ENCODE results near the gene THAP8.
"Not testable (repeated sequence)": the region's sequence is repeated elsewhere in the genome, so short reads cannot be mapped to it uniquely, and the experiment has no call there.

Gene THAP8

DNA sequence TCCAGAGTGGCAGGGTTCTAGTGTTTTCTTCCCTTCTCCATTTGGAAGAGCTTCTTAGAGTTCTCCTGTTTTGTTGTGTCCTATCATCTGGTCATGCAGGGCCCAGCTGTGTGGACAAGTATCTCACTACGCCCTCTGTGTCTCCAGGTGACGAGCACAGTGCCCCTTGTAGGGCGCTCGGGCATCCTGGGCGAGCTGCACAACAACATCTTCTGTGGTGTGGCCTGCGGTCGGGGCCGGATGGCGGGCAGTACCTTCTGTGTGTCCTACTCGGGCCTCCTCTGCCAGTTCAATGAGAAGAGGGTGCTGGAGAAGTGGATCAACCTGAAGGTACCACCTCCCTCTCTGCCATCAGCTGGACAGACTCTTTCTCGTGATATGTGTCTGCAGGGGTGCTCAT lies 13.6 kb upstream of the THAP8 start:
- DNase-seq = no peak

DNA sequence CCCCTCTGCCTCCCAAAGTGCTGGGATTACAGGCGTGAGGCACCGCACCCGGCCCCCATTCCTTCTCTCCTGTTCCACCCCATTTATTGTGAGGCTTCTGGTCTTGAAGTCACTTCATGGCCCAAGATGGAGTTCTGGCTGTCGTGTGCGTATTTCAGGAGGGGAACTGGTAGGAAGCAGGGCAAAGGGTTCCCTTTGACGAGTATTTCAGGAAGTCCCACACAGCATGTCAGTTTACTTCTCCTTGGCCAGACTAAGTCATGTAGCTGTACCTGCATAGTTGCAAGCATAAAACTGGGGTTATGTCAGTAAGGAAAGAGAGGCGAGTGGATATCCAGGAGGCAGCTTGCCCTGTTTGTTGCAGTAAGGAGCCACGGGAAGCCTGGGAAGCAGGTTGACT lies 10.7 kb upstream of the THAP8 start:
- peak; percentile 25 to 66 (median 61) for DNase-seq

DNA sequence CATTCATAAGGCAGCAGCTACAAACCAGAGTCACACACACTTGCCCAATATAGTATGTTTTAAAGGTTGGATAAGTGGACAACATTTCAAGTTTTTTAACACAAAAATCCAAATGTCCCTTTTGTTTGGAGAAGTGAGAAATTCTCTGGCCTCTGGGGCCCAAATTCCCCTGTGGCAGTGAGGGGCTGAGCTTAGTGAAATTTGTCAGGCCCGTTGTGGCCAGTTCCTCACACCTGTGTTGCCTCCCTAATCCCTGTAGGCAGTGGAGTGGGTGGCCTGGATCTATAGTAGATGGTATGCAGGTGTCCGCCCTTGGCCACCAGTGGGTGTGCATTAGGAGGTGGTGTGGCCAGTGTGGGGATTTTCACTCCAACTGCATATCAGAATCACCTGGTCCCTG lies 7.3 kb upstream of the THAP8 start:
- DNase-seq = no peak

DNA sequence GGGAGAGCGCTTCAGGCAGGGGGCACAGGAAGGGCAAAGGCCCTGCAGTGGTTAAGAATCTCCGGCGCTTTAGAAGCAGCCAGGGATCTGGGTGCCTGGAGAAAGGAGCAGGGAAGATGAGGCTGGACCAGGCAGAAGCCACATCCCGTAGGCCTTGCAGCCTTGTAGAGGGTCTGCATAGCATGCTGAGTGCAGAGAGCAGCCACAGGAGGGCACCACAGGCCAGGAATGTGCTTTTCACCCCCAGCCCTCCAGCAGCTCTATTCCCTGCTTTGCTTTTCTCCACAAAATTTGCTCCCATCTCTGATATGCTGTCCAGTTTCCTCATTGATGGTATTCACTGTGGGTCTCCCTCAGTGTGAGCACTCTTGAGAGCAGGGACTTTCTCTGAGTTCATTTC lies 6.3 kb upstream of the THAP8 start:
- peak; percentile 31 to 71 (median 51) for DNase-seq

DNA sequence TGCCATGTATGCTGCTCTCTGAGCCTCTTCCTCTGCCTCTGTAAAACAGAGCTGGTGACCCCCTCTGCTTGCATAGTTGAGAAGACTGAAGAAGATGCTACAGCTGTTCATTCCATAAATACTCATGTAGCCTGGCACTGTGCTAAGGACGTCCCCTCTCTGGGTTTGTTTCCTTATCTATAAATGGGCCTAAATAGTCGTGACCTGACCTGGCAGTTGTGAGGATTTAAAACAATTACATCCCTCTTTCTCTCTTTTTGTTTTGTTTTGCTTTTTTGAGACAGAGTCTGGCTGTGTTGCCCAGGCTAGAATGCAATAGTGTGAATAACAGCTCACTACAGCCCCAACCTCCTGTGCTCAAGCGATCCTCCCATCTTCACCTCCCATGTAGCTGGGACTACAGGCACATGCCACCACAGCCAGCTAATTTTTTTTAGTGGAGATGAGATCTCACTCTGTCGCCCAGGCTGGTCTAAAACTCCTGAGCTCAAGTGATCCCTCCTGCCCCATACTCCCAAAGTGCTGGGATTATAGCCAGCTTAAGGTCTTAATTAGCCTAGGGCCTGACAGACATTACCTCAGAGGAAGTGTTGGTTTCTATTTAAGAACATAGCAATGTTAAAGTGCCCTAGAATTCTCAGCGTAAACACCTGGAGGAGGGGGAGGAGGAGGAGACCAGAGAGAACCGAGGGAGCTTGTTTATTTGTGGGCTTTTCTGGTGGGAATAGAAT lies 5.3 kb upstream of the THAP8 start:
- DNase-seq = no peak

DNA sequence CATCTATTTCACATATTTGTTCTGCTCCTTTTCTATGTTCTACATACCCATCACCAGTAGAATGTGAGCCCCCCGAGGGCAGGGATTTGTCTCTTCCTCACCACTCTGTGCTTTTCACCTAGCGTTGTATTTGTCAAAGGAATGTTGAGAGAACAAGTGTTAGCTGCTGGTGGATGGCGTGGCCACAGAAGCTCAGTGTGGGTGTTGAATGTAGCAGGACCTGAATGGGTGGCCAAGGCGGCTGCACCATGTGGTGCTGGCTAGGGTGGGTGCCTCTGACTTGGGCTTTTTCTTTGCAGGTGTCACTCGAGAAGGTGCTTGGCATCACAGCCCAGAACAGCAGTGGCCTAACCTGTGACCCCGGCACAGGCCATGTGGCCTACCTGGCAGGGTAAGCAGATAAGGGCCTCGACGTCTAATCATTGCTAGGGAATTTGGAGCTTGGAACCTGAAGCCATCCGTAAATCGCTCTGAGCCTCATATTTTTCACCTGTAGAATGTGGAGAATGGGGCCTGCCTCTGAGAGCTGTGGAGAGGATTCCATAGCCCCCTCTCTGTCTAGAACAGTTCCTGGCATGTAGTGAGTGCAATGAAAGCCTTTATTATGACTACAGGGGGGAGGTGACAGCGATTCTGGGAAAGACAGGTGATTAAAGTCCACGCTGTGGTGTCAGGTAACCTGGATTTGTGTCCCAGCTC lies 4.5 kb upstream of the THAP8 start:
- no peak for DNase-seq

DNA sequence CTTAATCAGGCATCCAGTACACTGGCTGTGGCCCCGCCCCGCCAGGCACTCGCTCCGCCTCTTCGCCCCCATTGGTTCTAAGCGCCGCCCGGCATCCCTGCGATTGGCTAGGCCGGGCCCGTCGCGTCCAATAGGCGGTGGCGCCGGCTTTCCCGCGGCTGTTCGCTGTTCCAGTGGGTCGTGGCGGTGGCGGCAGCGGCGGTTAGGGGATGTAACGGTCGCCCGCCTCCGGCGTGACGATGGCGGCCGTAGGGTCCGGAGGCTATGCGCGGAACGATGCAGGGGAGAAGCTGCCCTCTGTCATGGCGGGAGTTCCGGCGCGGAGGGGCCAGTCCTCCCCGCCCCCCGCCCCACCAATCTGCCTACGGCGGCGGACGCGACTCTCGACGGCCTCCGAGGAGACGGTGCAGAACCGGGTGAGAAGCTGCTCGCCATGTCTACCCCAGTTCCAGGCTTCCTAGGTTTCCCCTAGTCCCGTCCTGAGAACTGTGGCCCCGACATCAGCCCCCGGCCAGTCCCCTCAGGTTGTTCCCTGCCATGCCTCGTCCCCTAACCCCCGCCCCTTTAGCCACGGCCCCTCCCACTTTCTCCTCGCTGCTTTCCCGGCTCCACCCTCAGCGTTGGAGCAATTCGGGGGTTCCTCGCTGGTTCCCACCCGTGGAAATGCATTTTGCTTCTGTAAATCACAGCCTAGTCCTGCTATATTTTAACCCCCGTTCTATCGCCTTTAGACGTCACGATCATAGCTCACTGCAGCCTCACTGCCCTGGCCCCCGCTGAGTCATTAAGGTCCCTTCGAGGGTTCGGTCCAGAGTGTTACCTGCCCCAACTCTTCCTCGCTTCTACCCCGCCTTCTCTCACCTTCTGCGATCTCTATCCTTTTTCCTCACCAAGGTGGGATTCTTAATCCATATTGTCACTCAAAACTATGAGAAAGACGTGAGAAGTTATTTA lies 925 bp upstream of the THAP8 start, which contains the start of gene WDR62:
WDR62 (plus strand) TSS at position 165 of the 954 bp plus-strand sequence; CDS start at position 240, 75 bp downstream.
- DNase-seq = peak; percentile 97 to 98 (median 98)

DNA sequence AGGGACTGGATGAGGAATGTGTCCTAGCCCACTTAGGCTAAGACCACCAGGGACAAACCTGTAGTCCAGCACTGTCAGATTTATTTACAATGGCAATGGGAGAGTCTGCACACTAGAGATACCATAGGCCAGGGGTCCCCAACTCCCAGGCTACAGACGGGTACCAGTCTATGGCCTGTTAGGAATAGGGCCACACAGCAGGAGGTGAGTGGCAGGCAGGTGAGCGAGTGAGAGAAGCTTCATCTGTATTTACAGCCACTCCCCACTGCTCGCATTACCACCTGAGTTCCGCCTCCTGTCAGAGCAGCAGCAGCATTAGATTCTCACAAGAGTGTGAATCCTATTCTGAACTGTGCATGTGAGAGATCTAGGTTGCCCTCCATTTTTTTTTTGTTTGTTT lies 2.4 kb downstream of the THAP8 start:
- DNase-seq = no peak

DNA sequence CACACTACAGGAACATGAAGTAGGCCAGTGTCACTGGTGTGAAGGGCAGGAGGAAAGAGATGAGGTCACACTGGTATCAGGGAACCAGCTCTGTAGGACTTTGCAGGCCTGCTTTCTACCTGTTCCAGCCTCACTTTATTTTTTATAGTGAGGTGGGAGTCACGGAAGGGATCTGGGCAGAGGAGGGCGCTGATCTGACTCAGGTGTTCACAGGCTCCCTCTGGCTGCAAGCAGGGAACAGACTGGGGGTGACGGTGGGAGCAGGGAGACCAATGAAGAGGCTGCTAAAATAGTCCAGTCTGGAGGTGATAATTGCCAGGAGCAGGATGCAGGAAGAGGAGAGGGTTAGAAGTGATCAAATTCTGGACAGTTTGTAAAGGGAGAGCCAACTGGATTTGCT lies 2.8 kb downstream of the THAP8 start:
- no peak for DNase-seq

DNA sequence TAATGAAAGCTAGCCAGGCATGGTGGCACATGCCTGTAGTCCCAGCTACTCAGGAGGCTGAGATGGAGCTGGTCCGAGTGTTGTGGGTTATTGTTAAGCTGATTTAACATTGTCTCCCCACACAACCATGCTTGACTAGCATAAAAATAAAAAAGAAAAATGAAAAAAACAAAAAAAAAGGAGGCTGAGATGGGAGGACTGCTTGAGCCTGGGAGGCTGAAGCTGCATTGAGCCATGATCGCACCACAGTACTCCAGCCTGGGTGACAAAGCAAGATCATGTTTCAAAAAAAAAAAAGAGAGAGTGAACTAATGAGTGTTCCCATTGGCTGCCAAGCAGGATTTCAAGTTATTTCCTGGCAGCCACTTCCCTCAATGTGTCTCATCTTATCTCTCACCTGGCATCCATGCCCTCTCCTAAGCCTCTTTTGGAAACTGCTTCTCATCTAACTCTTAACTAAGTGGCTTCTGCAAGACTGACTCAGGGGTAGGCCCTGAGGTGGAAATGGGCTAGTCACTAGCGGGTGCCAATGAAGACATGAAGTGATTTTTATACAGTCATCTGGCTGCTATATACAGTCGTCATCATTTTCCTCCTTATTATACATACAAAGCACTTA lies 4.9 kb downstream of the THAP8 start:
- no peak for DNase-seq

DNA sequence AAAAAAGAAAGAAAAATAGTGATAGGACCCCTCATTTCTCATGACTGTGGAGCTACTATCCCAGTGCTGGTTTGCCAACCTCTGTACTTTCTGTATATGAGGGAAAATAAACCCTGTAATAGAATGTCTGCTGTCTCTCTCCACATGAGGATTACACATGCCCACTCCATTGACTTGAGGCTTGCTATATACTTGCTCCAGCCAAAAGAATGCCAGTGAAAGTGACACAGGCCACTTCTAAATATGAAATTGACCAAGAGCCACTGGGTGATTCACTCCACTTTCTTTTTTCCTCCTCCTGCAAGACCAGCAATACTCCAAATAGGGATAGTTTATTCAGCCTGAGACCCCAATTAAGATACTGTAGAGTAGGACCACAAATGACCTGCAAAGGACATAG lies 6.2 kb downstream of the THAP8 start:
- DNase-seq = no peak

DNA sequence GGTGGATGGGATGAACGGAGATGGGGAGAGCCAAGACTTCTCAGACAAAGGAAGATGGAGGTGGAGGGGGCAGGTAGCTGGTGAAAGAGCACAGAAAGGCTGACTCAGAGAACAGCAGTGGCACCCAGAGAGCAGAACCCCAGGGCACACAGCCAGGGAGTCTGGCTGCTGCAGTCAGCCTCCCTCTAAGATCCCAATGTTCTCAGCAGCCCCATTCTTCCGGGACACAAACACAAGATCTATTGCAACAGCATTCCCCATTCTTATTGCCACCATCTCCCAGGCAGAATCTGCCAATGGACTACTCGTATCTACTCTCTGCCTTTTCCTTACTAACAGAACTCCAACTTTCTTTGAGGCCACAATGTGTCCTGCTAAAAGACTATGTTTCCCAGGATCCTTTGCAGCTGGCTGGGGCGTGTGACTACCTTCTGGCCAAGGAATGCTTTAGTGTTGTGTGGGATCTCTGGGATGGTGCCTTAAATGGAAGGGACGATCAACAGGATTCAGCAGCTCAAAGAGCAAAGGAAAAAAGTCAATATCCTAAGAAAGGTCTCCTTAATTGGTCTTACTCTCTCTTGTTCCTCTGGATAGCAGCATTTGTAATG lies 7.5 kb downstream of the THAP8 start:
- DNase-seq = no peak

DNA sequence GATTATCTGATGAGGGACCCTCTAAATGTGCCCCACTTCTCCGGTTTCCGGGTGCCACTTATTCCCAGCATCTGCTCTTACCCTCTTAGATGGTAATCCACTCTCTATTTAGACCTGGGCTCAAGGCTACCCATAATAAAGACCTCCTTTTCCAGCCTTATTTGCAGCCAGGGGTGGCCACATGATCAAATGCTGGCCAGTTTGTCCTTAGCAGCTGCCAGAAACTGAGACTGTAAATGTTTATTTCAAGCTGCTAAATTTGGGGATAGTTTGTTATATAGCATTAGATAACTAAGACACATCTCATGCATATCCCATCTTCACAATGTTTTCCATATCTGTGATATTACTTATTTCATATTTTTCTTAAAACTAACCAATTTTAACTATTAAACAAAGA lies 10.1 kb downstream of the THAP8 start:
- no peak for DNase-seq

DNA sequence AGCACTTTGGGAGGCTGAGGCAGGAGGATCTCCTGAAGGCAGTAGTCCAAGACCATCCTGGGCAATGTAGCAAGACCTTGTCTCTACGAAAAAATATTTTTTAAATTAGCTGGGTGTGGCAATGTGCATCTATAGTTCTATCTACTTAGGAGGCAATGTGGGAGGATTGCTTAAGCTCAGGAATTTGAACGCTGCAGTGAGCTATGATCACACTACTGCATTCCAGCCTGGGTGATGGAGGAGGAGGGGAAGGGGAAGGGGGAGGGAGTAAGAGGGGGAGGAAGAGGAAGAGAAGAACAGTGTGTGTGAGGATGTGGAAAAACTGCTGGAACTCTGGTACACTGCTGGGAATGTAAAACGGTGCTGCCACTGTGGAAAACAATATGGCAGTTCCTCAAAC lies 12.3 kb downstream of the THAP8 start:
- peak; percentile 41 to 76 (median 63) for DNase-seq

DNA sequence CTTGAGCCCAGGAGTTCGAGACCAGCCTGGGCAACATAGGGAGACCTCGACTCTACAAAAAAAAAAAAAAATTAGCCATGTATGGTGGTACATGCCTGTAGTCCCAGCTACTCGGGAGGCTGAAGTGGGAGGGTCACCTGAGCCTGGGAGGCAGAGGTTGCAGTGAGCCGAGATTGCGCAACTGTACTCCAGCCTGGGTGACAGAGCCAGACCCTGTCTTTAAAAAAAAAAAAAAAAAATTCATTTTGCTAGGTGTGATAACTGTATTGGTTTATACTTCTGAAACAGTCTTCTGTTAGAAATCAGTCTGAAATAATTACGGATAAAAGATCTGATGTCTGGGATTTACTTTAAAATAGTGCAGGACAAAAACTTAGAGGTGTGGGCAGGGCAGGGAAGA lies 13.0 kb downstream of the THAP8 start:
- DNase-seq = not testable (repeated sequence)

DNA sequence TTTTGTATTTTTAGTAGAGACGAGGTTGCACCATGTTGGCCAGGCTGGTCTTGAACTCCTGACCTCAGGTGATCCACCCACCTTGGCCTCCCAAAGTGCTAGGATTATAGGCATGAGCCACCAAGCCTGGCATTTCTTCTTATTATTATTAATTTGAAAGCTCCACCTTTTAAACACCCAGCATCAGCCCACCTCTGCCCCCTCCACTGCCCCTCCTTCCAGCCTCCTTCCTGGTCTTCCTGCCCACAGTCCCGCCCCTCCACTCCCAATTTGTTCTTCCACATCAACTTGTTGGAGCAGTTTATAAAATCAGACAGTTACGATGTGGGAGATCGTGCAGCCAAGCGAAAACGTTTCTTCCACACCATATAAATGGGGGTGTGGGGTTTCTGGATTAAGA lies 13.6 kb downstream of the THAP8 start:
- no peak for DNase-seq

DNA sequence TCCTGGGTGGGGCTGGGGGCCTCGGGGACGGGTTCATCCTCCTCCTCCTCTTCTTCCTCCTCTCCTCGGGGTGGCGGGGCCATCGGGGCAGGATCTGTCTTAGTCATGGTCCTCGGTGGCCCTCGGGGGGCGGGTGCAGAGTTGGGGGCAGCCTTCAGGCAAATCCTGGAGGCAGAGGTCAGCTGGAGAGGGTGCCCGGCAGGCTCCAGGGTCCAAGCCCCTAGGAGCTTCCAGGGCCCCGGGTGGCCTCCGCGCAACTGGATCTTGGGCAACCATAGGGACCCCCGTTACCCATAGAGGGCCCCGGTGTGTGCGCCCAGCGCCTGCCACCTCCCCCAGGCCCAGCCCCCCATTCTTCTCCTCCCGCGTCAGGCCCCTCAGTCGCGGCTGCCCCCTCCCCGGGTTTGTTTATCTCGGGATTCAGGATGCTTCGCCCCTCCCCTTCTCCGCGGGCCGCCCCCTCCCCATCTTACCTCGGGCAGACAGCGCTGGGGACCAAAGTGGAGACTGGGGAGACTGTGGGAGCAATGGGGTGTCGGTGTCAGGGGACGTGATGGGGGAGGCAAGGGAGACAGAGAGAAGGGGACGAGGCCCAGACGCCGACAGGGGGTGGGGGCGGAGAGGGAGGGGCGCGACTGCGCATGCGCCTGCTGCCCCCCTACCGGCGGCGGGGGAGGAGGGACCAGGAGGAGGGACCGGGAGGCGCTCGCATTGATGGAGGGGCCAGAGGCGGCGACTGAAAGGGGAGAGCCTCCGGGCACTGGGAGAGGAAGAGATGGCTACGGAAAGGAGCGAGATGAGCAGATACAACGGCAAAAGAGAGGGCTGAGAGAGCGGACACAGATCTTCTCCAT lies 21.6 kb downstream of the THAP8 start, which contains the start of gene CLIP3:
CLIP3 (minus strand) TSS at position 623 of the 854 bp plus-strand sequence; CDS start at position 107, 516 bp downstream.
- DNase-seq = peak in 1 of 4 experiments; percentile 26

DNA sequence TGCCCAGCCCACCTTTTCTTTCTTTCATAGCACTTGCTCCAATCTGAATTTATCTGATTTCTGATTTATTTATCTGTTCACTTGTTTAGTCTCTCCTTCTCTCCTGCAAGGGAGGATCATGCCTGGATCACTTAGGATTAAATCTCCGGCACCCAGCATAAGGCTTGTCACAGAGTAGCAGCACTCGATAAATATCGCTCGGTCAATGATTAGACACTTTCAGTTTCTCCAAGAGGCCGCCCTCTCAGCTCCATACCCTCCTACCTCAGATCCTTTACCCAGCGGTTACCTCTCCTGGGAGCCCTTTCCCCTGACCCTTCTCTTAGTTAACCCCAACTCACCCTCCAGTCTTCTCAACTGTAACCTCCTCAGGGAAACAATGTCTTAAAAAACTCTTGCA lies 22.8 kb downstream of the THAP8 start:
- no peak for DNase-seq

DNA sequence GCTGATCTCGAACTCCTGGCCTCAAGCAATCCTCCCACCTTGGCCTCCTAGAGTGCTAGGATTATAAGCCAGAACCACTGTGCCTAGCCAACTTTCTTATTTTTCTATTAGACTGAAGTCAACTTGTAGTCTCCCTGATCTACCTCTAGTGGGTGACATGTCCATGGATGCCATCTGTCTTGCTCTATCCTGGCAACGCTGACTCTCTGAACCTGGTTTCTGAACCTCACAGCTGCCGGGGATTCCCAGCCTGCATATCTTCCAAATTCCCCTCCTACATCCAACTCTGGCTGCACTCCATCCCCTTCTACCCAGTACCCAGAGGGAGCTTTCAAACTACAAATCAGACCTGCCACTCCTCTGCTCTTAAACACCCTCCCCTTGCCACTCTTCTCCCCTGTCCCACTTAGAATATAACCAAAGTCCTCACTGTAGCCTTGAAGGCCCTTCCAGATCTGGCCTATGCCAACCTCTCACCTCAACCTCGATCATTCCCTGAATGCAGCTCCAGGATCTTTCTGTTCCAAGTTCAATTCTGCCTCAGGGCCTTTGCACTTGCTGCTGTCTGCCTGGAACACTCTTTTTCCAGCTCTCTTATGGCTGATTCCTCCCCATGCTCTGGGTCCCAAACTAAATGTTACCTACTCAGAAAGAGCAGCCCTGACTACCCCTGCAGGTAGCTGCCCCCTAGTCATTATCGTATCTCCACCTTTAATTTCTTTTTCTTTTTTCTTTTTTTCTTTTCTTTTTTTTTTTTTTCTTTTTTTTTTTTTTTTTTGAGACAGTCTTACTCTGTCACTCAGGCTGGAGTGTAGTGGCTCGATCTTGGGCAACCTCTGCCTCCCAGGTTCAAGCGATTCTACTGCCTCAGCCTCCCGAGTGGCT lies 23.6 kb downstream of the THAP8 start:
- DNase-seq = no peak

Data from suppressor macrophage (primary cell).